Tibial artery (tissue), 4 donors: ENCODE measurements around the gene FTCD.

ENCODE experiments used
- DNase-seq, 2 donors: peaks; one replicate each; pipeline ENCODE4 v3.0.0-alpha.2; 2019
- H3K27ac ChIP-seq, 2 donors: fragments of 200-600 bp; sonication (generic) in 1 of 2; 1 replicate in 1 of 2; 2 replicates in 1 of 2; pipeline ENCODE4 v1.5.1; 2018 to 2019; ENCODE audit warnings: mild to moderate bottlenecking in 1 of 2
- H3K27me3 ChIP-seq, 2 donors: fragments of 200-600 bp; sonication (generic) in 1 of 2; one replicate each; pipeline versions ENCODE4 v1.5.1 to v1.6.0; 2016 to 2019
- H3K36me3 ChIP-seq, 3 donors: fragments of 200-600 bp; sonication (generic) in 2 of 3; one replicate each; pipeline ENCODE4 v1.5.1; 2016 to 2019; ENCODE audit warnings: mild to moderate bottlenecking in 2 of 3
- H3K4me1 ChIP-seq, 4 donors: fragments of 200-600 bp; sonication (generic) in 2 of 4; 1 replicate in 3 of 4; 2 replicates in 1 of 4; pipeline ENCODE4 v1.5.1; 2016 to 2019
- H3K4me3 ChIP-seq, 2 donors: fragments of 200-600 bp; sonication (generic) in 1 of 2; 1 replicate in 1 of 2; 2 replicates in 1 of 2; pipeline ENCODE4 v1.5.1; 2018 to 2019; ENCODE audit warnings: mild to moderate bottlenecking in 2 of 2
- H3K9me3 ChIP-seq, 3 donors: fragments of 200-600 bp; sonication (generic) in 1 of 3; one replicate each; pipeline ENCODE4 v1.5.1; 2016 to 2019
- intact Hi-C: fragments of 100-400 bp; cut with DNase I; formaldehyde crosslinking; loops from one replicate; pipeline ENCODE4 v1.15.0; 2023; ENCODE audit warnings: low total_unique reads
- TF ChIP-seq, protein P1 (sequence below), 2 experiments: fragments of 200-600 bp in 1 of 2; fragments of 450-650 bp in 1 of 2; IDR thresholded peaks; one replicate each; pipeline ENCODE4 v1.5.1; 2017 to 2019; ENCODE audit warnings: antibody characterized with exemption in 2 of 2, mild to moderate bottlenecking in 1 of 2, moderate library complexity in 1 of 2

Gene FTCD

DNA sequence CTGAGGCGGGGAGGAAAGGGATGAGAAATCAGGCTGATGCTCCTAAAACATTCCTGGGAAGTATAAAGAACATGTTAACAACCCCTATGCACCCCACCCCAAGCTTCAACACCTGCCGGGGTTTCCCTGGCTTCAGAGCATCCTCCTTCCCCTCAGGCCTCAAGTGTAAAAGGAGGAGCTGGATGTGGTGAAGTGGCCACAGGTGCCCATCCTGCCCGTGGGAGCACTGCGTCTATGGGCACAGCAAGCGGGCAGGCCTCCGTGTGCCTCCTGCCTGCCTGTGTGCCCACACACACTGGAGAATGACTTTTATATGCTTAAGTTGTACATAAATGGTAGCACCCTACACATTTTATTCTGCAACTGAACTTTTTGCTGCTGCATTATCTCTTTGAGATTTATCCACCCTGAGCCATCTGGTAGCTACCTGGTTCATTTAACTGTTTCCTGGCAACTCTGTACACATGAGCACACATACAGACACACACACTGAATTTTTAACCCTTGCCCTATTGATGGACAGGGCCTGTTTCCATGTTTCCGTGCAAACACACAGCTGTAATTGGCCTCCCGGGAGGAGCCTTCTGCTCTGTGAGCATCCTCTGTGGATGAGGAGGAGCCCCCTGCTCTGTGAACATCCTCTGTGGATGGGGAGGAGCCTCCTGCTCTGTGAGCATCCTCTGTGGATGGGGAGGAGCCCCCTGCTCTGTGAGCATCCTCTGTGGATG is 13.4 kb upstream of the FTCD start:
- H3K4me1 ChIP-seq: no peaks in the 10 kb centered on the region
- no peaks in the 10 kb centered on the region for H3K9me3 ChIP-seq
- no peak overlapping the region for H3K27ac ChIP-seq
- peaks cover 0 to 17% of the 10 kb centered on the region in 2 donors for H3K27me3 ChIP-seq
- intact Hi-C loops: no loop called here
- TF ChIP-seq, protein P1, sequence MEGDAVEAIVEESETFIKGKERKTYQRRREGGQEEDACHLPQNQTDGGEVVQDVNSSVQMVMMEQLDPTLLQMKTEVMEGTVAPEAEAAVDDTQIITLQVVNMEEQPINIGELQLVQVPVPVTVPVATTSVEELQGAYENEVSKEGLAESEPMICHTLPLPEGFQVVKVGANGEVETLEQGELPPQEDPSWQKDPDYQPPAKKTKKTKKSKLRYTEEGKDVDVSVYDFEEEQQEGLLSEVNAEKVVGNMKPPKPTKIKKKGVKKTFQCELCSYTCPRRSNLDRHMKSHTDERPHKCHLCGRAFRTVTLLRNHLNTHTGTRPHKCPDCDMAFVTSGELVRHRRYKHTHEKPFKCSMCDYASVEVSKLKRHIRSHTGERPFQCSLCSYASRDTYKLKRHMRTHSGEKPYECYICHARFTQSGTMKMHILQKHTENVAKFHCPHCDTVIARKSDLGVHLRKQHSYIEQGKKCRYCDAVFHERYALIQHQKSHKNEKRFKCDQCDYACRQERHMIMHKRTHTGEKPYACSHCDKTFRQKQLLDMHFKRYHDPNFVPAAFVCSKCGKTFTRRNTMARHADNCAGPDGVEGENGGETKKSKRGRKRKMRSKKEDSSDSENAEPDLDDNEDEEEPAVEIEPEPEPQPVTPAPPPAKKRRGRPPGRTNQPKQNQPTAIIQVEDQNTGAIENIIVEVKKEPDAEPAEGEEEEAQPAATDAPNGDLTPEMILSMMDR (IDR thresholded peaks at IDR 0.05): no peak
- peak in 1 of 2 donors; percentile 9 for DNase-seq
- H3K36me3 ChIP-seq: no peaks in the 10 kb centered on the region
- no peak overlapping the region for H3K4me3 ChIP-seq

DNA sequence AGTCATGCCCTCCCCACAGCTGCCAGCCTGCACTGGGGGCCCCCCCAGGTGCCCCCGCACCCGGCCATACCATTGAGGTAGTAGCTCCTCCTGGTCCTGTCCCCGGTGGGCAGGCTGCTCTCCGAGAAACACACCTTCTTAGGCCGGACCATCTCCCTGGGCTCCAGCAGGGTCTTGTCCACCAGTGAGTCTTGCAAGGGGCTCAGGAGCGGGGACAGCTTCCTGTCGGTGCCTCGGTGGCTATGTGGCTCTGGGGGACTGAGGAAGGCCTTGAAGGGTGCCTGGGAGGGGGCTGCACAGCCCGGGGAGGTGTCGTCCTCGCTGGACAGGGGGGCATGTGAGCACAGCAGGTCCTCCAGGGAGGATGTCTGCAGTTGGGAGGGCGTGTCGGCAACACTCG is 12.9 kb upstream of the FTCD start:
- H3K4me3 ChIP-seq: no peak overlapping the region
- H3K9me3 ChIP-seq: no peaks in the 10 kb centered on the region
- no peaks in the 10 kb centered on the region for H3K4me1 ChIP-seq
- peaks cover 0 to 12% of the 10 kb centered on the region in 2 donors for H3K27me3 ChIP-seq
- TF ChIP-seq, protein P1 (IDR thresholded peaks at IDR 0.05): no peak
- intact Hi-C loops: no loop called here
- H3K36me3 ChIP-seq: no peaks in the 10 kb centered on the region
- no peak overlapping the region for H3K27ac ChIP-seq
- peak; percentile 17 to 54 for DNase-seq

DNA sequence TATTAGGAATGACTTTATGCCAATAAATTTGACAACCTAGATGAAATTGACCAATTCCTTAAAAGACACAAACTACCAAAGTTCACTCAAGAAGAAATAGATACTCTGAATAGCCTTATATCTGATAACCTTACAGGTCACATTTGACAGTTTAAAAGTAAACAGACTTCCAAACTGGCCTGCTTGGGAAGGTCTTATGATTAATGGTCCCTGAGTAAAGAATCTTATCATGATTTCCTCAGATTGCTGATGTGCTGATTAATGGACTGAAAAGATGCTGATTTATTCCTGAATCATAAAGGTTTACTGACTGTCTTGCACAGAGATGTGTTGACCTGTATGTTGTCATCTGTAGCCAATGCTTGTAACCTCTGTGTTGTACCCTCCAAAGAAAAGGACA is 9.7 kb upstream of the FTCD start:
- H3K27ac ChIP-seq: no peak overlapping the region
- intact Hi-C loops: no loop called here
- H3K9me3 ChIP-seq: no peaks in the 10 kb centered on the region
- no peak overlapping the region for H3K4me3 ChIP-seq
- TF ChIP-seq, protein P1 (IDR thresholded peaks at IDR 0.05): no peak
- peaks cover 0 to 23% of the 10 kb centered on the region in 2 donors for H3K27me3 ChIP-seq
- no peak for DNase-seq
- peaks cover 0 to 11% (median 0%) of the 10 kb centered on the region in 3 donors for H3K36me3 ChIP-seq
- peaks cover 0 to 5% (median 0%) of the 10 kb centered on the region in 4 donors for H3K4me1 ChIP-seq

DNA sequence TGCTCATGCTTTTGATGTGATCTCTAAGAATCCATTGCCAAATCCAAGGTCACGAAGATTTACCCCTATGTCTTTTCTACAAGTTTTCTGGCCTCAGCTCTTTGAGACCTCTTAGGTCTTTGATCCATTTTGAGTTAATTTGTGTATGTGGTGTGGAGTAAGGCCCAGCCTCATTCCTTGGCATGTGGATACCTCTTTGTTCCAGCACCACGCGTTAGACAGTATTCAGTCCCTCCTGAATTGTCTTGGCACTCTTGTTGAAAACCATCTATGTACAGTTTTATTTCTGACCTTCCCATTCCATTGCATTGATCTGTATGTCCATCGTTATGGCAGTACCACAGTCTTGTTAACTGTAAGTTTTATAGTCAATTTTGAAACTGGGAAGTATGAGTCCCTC is 8.0 kb upstream of the FTCD start:
- no peak overlapping the region for H3K4me3 ChIP-seq
- peaks cover 0 to 23% of the 10 kb centered on the region in 2 donors for H3K27me3 ChIP-seq
- intact Hi-C loops: no loop called here
- peaks cover 0 to 5% (median 0%) of the 10 kb centered on the region in 4 donors for H3K4me1 ChIP-seq
- no peak overlapping the region for H3K27ac ChIP-seq
- DNase-seq: no peak
- H3K36me3 ChIP-seq: peaks cover 0 to 19% (median 0%) of the 10 kb centered on the region in 3 donors
- no peaks in the 10 kb centered on the region for H3K9me3 ChIP-seq
- TF ChIP-seq, protein P1 (IDR thresholded peaks at IDR 0.05): no peak

DNA sequence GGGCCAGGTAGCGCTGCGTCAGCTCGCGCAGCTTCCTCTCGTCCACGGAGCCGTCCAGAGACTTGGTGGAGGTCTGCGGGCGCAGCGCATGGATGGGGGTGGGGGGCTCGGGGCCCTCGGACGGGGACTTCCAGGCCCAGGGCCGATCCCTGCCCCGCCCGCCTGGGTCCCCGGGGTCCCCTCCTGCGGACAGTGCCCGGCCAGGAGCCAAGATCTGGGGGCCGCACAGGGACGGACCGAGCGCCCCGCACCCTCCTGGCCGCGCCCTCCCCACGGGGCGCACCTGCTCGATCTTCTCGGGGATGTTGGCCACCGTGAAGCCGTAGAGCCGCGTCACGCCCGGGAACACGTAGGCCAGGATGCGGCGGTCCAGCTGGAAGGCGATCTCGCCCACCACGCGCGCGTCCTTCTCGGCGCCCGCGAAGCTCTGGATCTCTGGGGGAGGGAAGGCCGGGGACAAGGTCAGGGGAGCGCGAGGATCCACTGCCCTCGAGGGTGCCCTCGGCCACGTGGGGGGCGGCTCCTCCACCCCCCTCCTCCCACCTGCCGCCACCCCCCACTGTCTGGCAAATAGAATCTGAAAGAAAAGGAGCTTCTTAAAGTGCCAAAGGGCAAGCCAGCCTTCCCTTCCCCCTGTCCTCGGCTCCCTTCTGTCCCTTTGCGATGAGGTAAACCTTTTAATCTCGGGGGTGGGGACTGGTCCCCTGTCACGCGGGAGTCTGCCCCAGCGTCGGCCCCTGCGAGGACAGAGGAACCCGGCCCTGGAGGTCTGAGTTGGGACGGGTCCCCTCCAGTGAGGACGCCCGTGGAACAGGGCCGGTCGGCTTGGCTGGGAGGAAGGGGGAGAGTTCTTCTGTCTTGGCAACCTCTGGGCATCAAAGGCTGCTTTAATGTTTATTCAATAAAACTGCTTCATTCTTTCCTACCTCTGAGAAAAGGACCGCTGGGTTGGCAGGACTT is 6.5 kb upstream of the FTCD start:
- intact Hi-C loops: no loop called here
- Histone ChIP-seq H3K4me3 (no peak overlapping the region), H3K9me3 (no peaks in the 10 kb centered on the region), H3K36me3 (peaks cover 0 to 26% (median 0%) of the 10 kb centered on the region in 3 donors), H3K27ac (no peak overlapping the region), H3K4me1 (peaks cover 0 to 5% (median 0%) of the 10 kb centered on the region in 4 donors), H3K27me3 (peaks cover 0 to 23% of the 10 kb centered on the region in 2 donors)
- TF ChIP-seq, protein P1 (IDR thresholded peaks at IDR 0.05): no peak
- peak; percentile 5 to 61 for DNase-seq
